Endothelial cell of umbilical vein (primary cell): ENCODE data around the gene CBL. TPM values are rescaled to one million over a fixed set of nuclear protein-coding genes. Genes with fewer than 3 reads are reported as not detected.

Source experiments
- BruUV-seq: library from RNA; stranded (reverse); fragments of 400-500 nt; replicated peaks from 2 replicates; lab custom pipeline; 2021; lab: Mats Ljungman, UMichigan
- CTCF ChIA-PET: fragments of 300-600, 350-600 bp; sonication (Branson Sonifier 250); formaldehyde crosslinking; loops from one replicate; lab custom pipeline; 2021; ENCODE audit warnings: antibody characterized with exemption, inconsistent platforms; lab: Charles Lee
- POLR2A ChIA-PET: fragments of 300-600, 350-600 bp; sonication (Branson Sonifier 250); formaldehyde crosslinking; loops from one replicate; lab custom pipeline; 2021; ENCODE audit warnings: antibody characterized with exemption, inconsistent platforms; lab: Charles Lee
- DNase-seq: peaks from one replicate; pipeline ENCODE4 v3.0.0-alpha.2; 2011; ENCODE audit warnings: low read depth, low spot score
- FAIRE-seq: peaks from 2 replicates; lab custom pipeline; 2011; peaks lifted over from hg19 to GRCh38; lab: Jason Lieb, UNC
- H2AFZ ChIP-seq: 2 replicates; pipeline ENCODE4 v1.6.0; 2012; ENCODE audit warnings: low read depth, low read length, control low read depth, inconsistent platforms
- H3K27ac ChIP-seq: 2 replicates; pipeline ENCODE4 v1.5.1; 2011; ENCODE audit warnings: low read depth, mild to moderate bottlenecking, control low read depth, low read length, moderate library complexity; ENCODE audit not compliant: insufficient read depth
- H3K27me3 ChIP-seq, 2 experiments: 2 replicates each; pipeline versions ENCODE4 v1.6.0 to v1.6.1; 2011; ENCODE audit warnings: low read length in 2 of 2, mixed read lengths in 1 of 2; ENCODE audit not compliant: control insufficient read depth in 2 of 2, insufficient read depth in 2 of 2
- H3K36me3 ChIP-seq, 2 experiments: 2 replicates in 1 of 2; 3 replicates in 1 of 2; pipeline ENCODE4 v1.5.1; 2011; ENCODE audit warnings: low read length in 2 of 2, mild to moderate bottlenecking in 1 of 2, moderate library complexity in 1 of 2; ENCODE audit not compliant: control insufficient read depth in 2 of 2, insufficient read depth in 2 of 2; ENCODE audit errors: extremely low read depth in 1 of 2
- H3K4me1 ChIP-seq: 3 replicates; pipeline ENCODE4 v1.5.1; 2011; ENCODE audit warnings: mild to moderate bottlenecking, low read length; ENCODE audit not compliant: control insufficient read depth, insufficient read depth; ENCODE audit errors: extremely low read depth
- H3K4me2 ChIP-seq: 2 replicates; pipeline ENCODE4 v1.6.1; 2011; ENCODE audit warnings: low read length, control low read depth, mixed read lengths; ENCODE audit not compliant: insufficient read depth
- H3K4me3 ChIP-seq, 3 experiments: fragments of 200-600 bp in 1 of 3; sonication (generic), shearing (Covaris generic) in 1 of 3; replicated peaks in 1 of 3; 2 replicates each; pipeline ENCODE4 v1.5.1; 2011 to 2016; ENCODE audit warnings: control low read depth in 3 of 3, low read length in 3 of 3, mild to moderate bottlenecking in 2 of 3, inconsistent platforms in 1 of 3, low read depth in 1 of 3, moderate library complexity in 1 of 3; ENCODE audit not compliant: insufficient read depth in 1 of 3
- H3K79me2 ChIP-seq: 2 replicates; pipeline ENCODE4 v1.6.0; 2012; ENCODE audit warnings: low read length, inconsistent platforms; ENCODE audit not compliant: control insufficient read depth, insufficient read depth
- H3K9ac ChIP-seq: replicated peaks from 2 replicates; pipeline ENCODE3; 2011; ENCODE audit warnings: low read length, control low read depth; ENCODE audit not compliant: insufficient read depth; ENCODE audit errors: extremely low read depth
- H3K9me1 ChIP-seq: replicated peaks from 3 replicates; pipeline ENCODE4 v1.6.0; 2011; ENCODE audit warnings: mild to moderate bottlenecking, low read length; ENCODE audit not compliant: control insufficient read depth, insufficient read depth; ENCODE audit errors: extremely low read depth
- H3K9me3 ChIP-seq: replicated peaks from 2 replicates; pipeline ENCODE4 v1.5.1; 2012; ENCODE audit warnings: low read length, inconsistent platforms; ENCODE audit not compliant: control insufficient read depth, insufficient read depth
- H4K20me1 ChIP-seq: replicated peaks from 2 replicates; pipeline ENCODE3; 2011; ENCODE audit warnings: mild to moderate bottlenecking, low read length; ENCODE audit not compliant: control insufficient read depth, insufficient read depth; ENCODE audit errors: extremely low read depth
- EZH2 ChIP-seq: IDR thresholded peaks from 2 replicates; pipeline ENCODE4 v1.6.1; 2012; ENCODE audit warnings: borderline replicate concordance, low read depth, mild to moderate bottlenecking, moderate library complexity, low read length, inconsistent platforms; ENCODE audit not compliant: severe bottlenecking
- FOS ChIP-seq: IDR thresholded peaks from 2 replicates; pipeline ENCODE4 v1.6.1; 2011; ENCODE audit warnings: mild to moderate bottlenecking, low read length, moderate library complexity, borderline replicate concordance; ENCODE audit not compliant: insufficient read depth
- GATA2 ChIP-seq: IDR thresholded peaks from 2 replicates; pipeline ENCODE4 v1.7.0; 2011; ENCODE audit warnings: low read depth, mild to moderate bottlenecking, moderate library complexity, mixed read lengths, low read length; ENCODE audit not compliant: insufficient read length, insufficient read depth
- JUN ChIP-seq: IDR thresholded peaks from 2 replicates; pipeline ENCODE4 v1.6.1; 2011; ENCODE audit warnings: borderline replicate concordance, low read depth; ENCODE audit not compliant: insufficient read length, insufficient read depth
- MYC ChIP-seq: IDR thresholded peaks from one replicate; pipeline ENCODE4 v1.6.1; 2011; ENCODE audit warnings: mild to moderate bottlenecking, low read depth, low read length
- POLR2A ChIP-seq: IDR thresholded peaks from 2 replicates; pipeline ENCODE4 v1.6.1; 2012; ENCODE audit warnings: low read depth, mild to moderate bottlenecking, control low read depth, low read length
- POLR2AphosphoS5 ChIP-seq: IDR thresholded peaks from 2 replicates; pipeline ENCODE4 v1.6.1; 2012; ENCODE audit warnings: low read depth, mild to moderate bottlenecking, control low read depth, low read length, moderate library complexity; ENCODE audit not compliant: insufficient read depth
- dilution Hi-C: fragments of 300-500 bp; cut with MboI; formaldehyde crosslinking; loops from one replicate; pipeline ENCODE4 v1.15.0; 2019; ENCODE audit warnings: low sequenced_read_pairs; ENCODE audit not compliant: extremely low pct_ligation_motif_present
- intact Hi-C: fragments of 100-400 bp; cut with micrococcal nuclease; formaldehyde crosslinking; loops from one replicate; pipeline ENCODE4 v1.10.0; 2022
- polyA plus RNA-seq, 4 experiments: library from polyadenylated mRNA; depleted of rRNA in 3 of 4; stranded (reverse) in 3 of 4; unstranded in 1 of 4; fragments of >200 nt; gene quantifications; 2 replicates each; pipeline versions ENCODE4 v1.2.1 to v1.2.3, GENCODE V29; 2011 to 2012; ENCODE audit warnings: missing spikeins in 1 of 4
- total RNA-seq: library from RNA; stranded (reverse); gene quantifications from 2 replicates; pipeline ENCODE4 v1.2.3, GENCODE V29; 2021
- TF ChIP-seq, protein P1 (sequence below): IDR thresholded peaks from 2 replicates; pipeline ENCODE4 v1.6.1; 2011; ENCODE audit not compliant: insufficient read depth, insufficient read length
- TF ChIP-seq, protein P2 (sequence below), 2 donors: IDR thresholded peaks; 1 replicate in 1 of 2; 2 replicates in 1 of 2; pipeline ENCODE4 v1.5.1; 2011; ENCODE audit warnings: low read length in 2 of 2, mild to moderate bottlenecking in 2 of 2, moderate library complexity in 2 of 2, control low read depth in 1 of 2, inconsistent platforms in 1 of 2, low read depth in 1 of 2; ENCODE audit not compliant: insufficient read depth in 1 of 2; ENCODE audit errors: extremely low read depth in 1 of 2

Gene CBL
- total and polyA plus RNA-seq, 2 donors (not counting 3 experiments of a cell fraction or from before 2014, with no cell fraction given), result 15.5 to 41.5 TPM

DNA sequence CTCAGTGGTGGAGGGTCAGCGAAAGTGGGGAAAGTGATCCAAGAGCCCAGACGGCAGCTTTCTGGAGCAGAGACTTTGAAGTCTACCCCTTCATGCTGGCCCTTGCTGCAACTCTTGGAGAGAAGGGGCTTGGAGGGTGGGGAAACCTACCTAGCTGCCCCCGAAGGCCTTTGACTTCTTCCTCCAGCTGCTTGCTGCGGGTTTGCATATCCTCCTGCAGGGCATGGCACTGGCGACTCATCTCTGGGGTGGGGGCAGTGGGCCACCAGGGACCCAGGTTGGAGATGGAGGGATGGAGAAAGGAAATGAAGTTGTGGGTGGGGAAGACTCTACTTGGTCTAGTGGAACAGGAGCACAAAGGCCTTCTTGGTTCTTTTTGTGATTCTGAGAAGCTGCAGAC, 13.1 kb upstream of the CBL start:
- H3K27ac ChIP-seq, result no peak overlapping the region
- FAIRE-seq (no peak), DNase-seq (no peak)
- no peak overlapping the region for H3K4me2 ChIP-seq
- BruUV-seq, result no TSS peak
- H3K9ac ChIP-seq, result no peak overlapping the region
- no peak overlapping the region for H3K4me3 ChIP-seq
- dilution Hi-C loops, result no loop called here
- no peaks in the 10 kb centered on the region for H3K9me1 ChIP-seq
- no peaks in the 10 kb centered on the region for H3K79me2 ChIP-seq
- no peaks in the 10 kb centered on the region for H3K27me3 ChIP-seq
- intact Hi-C loops, result no loop called here
- H3K4me1 ChIP-seq, result no peaks in the 10 kb centered on the region
- no peak for TF ChIP-seq GATA2
- H3K36me3 ChIP-seq, result no peaks in the 10 kb centered on the region
- ChIA-PET POLR2A (no interaction called here), CTCF (interaction anchor here (1.1 to 4.5 kb wide), 2 partner anchors 24 to 48 kb away, joined by 3 to 43 read pairs; partner anchors contain the start of gene NLRX1)
- no peak overlapping the region for H2AFZ ChIP-seq
- H3K9me3 ChIP-seq, result no peaks in the 10 kb centered on the region
- no peaks in the 10 kb centered on the region for H4K20me1 ChIP-seq

DNA sequence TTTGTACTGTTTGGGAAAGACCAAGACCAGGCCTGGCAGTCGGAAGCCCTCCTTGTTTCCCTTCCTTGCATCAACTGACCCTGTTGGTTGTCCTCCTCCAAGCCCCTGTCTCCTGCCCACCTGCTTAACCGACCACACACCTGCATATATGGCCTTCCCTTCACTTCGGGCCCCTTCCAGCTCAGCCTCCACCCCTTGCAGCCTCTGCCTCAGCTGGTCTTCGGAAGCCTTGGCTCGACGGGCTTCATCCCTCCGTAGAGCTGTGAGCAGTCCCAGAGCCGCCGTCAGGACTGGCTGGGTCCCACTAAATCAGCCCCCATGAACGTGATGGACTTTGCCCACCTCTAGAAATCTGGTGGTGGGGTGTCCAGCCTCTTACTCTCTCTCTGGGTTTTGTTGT, 12.5 kb upstream of the CBL start:
- dilution Hi-C loops (no loop called here), intact Hi-C loops (no loop called here)
- no peaks in the 10 kb centered on the region for H3K79me2 ChIP-seq
- H3K4me3 ChIP-seq, result no peak overlapping the region
- no peaks in the 10 kb centered on the region for H4K20me1 ChIP-seq
- no peak overlapping the region for H3K4me2 ChIP-seq
- H3K9ac ChIP-seq, result no peak overlapping the region
- FAIRE-seq, result no peak
- no peak for DNase-seq
- no peaks in the 10 kb centered on the region for H3K9me1 ChIP-seq
- H2AFZ ChIP-seq, result no peak overlapping the region
- H3K36me3 ChIP-seq, result no peaks in the 10 kb centered on the region
- H3K27ac ChIP-seq, result no peak overlapping the region
- no TSS peak for BruUV-seq
- TF ChIP-seq POLR2AphosphoS5 (no peak), FOS (no peak), POLR2A (no peak), MYC (no peak), JUN (no peak), GATA2 (no peak), EZH2 (no peak)
- TF ChIP-seq, protein P1, sequence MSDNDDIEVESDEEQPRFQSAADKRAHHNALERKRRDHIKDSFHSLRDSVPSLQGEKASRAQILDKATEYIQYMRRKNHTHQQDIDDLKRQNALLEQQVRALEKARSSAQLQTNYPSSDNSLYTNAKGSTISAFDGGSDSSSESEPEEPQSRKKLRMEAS, result no peak
- TF ChIP-seq, protein P2, sequence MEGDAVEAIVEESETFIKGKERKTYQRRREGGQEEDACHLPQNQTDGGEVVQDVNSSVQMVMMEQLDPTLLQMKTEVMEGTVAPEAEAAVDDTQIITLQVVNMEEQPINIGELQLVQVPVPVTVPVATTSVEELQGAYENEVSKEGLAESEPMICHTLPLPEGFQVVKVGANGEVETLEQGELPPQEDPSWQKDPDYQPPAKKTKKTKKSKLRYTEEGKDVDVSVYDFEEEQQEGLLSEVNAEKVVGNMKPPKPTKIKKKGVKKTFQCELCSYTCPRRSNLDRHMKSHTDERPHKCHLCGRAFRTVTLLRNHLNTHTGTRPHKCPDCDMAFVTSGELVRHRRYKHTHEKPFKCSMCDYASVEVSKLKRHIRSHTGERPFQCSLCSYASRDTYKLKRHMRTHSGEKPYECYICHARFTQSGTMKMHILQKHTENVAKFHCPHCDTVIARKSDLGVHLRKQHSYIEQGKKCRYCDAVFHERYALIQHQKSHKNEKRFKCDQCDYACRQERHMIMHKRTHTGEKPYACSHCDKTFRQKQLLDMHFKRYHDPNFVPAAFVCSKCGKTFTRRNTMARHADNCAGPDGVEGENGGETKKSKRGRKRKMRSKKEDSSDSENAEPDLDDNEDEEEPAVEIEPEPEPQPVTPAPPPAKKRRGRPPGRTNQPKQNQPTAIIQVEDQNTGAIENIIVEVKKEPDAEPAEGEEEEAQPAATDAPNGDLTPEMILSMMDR (IDR thresholded peaks at IDR 0.05; ENCODE audit: extremely low read depth in 1 of 2, insufficient read depth in 1 of 2, low read depth in 1 of 2, low read length in 2 of 2), result no peak
- ChIA-PET POLR2A (interaction anchor here (1.2 kb wide), 1 partner anchor 15 kb away, joined by 3 read pairs; no protein-coding TSS in a partner anchor), CTCF (interaction anchor here (4.5 kb wide), 1 partner anchor 24 kb away, joined by 43 read pairs; the partner anchor contains the start of gene NLRX1)
- H3K9me3 ChIP-seq, result no peaks in the 10 kb centered on the region
- H3K27me3 ChIP-seq, result no peaks in the 10 kb centered on the region
- H3K4me1 ChIP-seq, result no peaks in the 10 kb centered on the region
